Measurements from ENCODE around the gene INTS6. TPM values are rescaled to one million over a fixed set of nuclear protein-coding genes. Genes with fewer than 3 reads are reported as not detected.

Gene INTS6
- total RNA-seq, 4 donors from 2014 or later = 34.3 to 56.9 (median 53.0) TPM

GRCh38 chr13:51500687-51501086 lies 47.9 kb upstream of the INTS6 start:
- intact Hi-C loops (cut with DNase I; ENCODE audit: low total_unique reads) = no loop called here
- H3K36me3 ChIP-seq = no peaks in the 10 kb centered on the region
- TF ChIP-seq CTCF (IDR thresholded peaks at IDR 0.05) (no peak), POLR2A (IDR thresholded peaks at IDR 0.05) (no peak)

GRCh38 chr13:51499841-51500240 lies 47.0 kb upstream of the INTS6 start:
- no peak overlapping the region for H3K27ac ChIP-seq
- intact Hi-C loops (cut with DNase I; ENCODE audit: low total_unique reads) = no loop called here
- no peaks in the 10 kb centered on the region for H3K27me3 ChIP-seq
- no peaks in the 10 kb centered on the region for H3K4me1 ChIP-seq
- H3K9me3 ChIP-seq = no peaks in the 10 kb centered on the region
- H3K36me3 ChIP-seq = no peaks in the 10 kb centered on the region
- H3K4me3 ChIP-seq = no peak overlapping the region
- TF ChIP-seq CTCF (IDR thresholded peaks at IDR 0.05) (no peak), POLR2A (IDR thresholded peaks at IDR 0.05) (no peak)
- DNase-seq = no peak

More at GRCh38 chr13:51500687-51501086, 47.9 kb upstream of the INTS6 start:
- no peaks in the 10 kb centered on the region for H3K27me3 ChIP-seq
- H3K4me3 ChIP-seq = no peak overlapping the region
- no peak overlapping the region for H3K27ac ChIP-seq
- H3K9me3 ChIP-seq = no peaks in the 10 kb centered on the region
- no peak for DNase-seq
- H3K4me1 ChIP-seq = no peaks in the 10 kb centered on the region

GRCh38 chr13:51495316-51495715 lies 42.5 kb upstream of the INTS6 start:
- Histone ChIP-seq H3K27me3 (no peaks in the 10 kb centered on the region), H3K27ac (no peak overlapping the region), H3K36me3 (no peaks in the 10 kb centered on the region), H3K4me1 (no peaks in the 10 kb centered on the region), H3K4me3 (no peak overlapping the region), H3K9me3 (no peaks in the 10 kb centered on the region)
- no peak for TF ChIP-seq CTCF (IDR thresholded peaks at IDR 0.05)
- no peak for TF ChIP-seq POLR2A (IDR thresholded peaks at IDR 0.05)
- intact Hi-C loops (cut with DNase I; ENCODE audit: low total_unique reads) = no loop called here
- DNase-seq = no peak

- intact Hi-C loops (cut with DNase I; ENCODE audit: low total_unique reads) = no loop called here
- DNase-seq = no peak
- TF ChIP-seq CTCF (IDR thresholded peaks at IDR 0.05) = no peak
- TF ChIP-seq POLR2A (IDR thresholded peaks at IDR 0.05) = no peak
- Histone ChIP-seq H3K4me1 (no peaks in the 10 kb centered on the region), H3K9me3 (no peaks in the 10 kb centered on the region), H3K27me3 (no peaks in the 10 kb centered on the region), H3K36me3 (no peaks in the 10 kb centered on the region), H3K4me3 (no peak overlapping the region), H3K27ac (no peak overlapping the region)
Measured at GRCh38 chr13:51494156-51494555, 41.3 kb upstream of the INTS6 start.

GRCh38 chr13:51488212-51488611 lies 35.4 kb upstream of the INTS6 start:
- Histone ChIP-seq H3K9me3 (no peaks in the 10 kb centered on the region), H3K4me1 (no peaks in the 10 kb centered on the region), H3K4me3 (no peak overlapping the region), H3K27ac (no peak overlapping the region), H3K27me3 (no peaks in the 10 kb centered on the region), H3K36me3 (no peaks in the 10 kb centered on the region)
- TF ChIP-seq CTCF (IDR thresholded peaks at IDR 0.05) (no peak), POLR2A (IDR thresholded peaks at IDR 0.05) (no peak)
- intact Hi-C loops (cut with DNase I; ENCODE audit: low total_unique reads) = no loop called here
- no peak for DNase-seq
